Body of pancreas (tissue), 4 donors: Measurements from ENCODE around the gene TMEM204. TPM values are rescaled to one million over a fixed set of nuclear protein-coding genes. Genes with fewer than 3 reads are reported as not detected.

Source experiments
- ATAC-seq: fragments of 150-250 bp; one replicate; pipeline ENCODE4 v1.9.1; 2016
- DNase-seq, 4 donors: peaks; one replicate each; pipeline ENCODE4 v3.0.0-alpha.2; 2019
- H3K27ac ChIP-seq, 4 donors: fragments of 200-600 bp; sonication (generic); 1 replicate in 3 of 4; 2 replicates in 1 of 4; pipeline versions ENCODE4 v1.5.1 to v1.6.1; 2016 to 2019; ENCODE audit warnings: mild to moderate bottlenecking in 1 of 4, mixed read lengths in 1 of 4, moderate library complexity in 1 of 4
- H3K27me3 ChIP-seq, 2 donors: fragments of 200-600 bp; sonication (generic); one replicate each; pipeline ENCODE4 v1.6.0; 2016; ENCODE audit warnings: mild to moderate bottlenecking in 1 of 2
- H3K36me3 ChIP-seq, 2 donors: fragments of 200-600 bp; sonication (generic); replicated peaks in 1 of 2; 2 replicates each; pipeline ENCODE4 v1.5.1; 2016; ENCODE audit warnings: low read depth in 2 of 2; ENCODE audit not compliant: insufficient read depth in 1 of 2
- H3K4me1 ChIP-seq: fragments of 200-600 bp; sonication (generic); one replicate; pipeline ENCODE4 v1.6.0; 2016
- H3K4me3 ChIP-seq, 2 donors: fragments of 200-600 bp; sonication (generic); 1 replicate in 1 of 2; 2 replicates in 1 of 2; pipeline ENCODE4 v1.5.1; 2016 to 2019
- H3K9me3 ChIP-seq, 3 donors: fragments of 200-600 bp; sonication (generic); 1 replicate in 2 of 3; 2 replicates in 1 of 3; pipeline ENCODE4 v1.5.1; 2016
- POLR2A ChIP-seq, 3 donors: fragments of 450-650 bp; IDR thresholded peaks; one replicate each; pipeline ENCODE4 v1.6.1; 2016; ENCODE audit warnings: antibody characterized with exemption in 3 of 3, mild to moderate bottlenecking in 2 of 3
- WGBS, 2 donors: methylation state at CpG; one replicate each; pipeline ENCODE4 v1.1.5; 2017; 5-methylcytosine and 5-hydroxymethylcytosine counted together
- intact Hi-C: fragments of 100-400 bp; cut with DNase I; formaldehyde crosslinking; loops from one replicate; pipeline ENCODE4 v1.15.1; 2023
- total RNA-seq, 2 donors: library from RNA; depleted of rRNA; stranded (reverse); fragments of >200 nt; gene quantifications; one replicate each; pipeline ENCODE4 v1.1.0, GENCODE V29; 2016
- TF ChIP-seq, protein P1 (sequence below), 7 experiments: fragments of 450-650 bp in 4 of 7; fragments of 200-600 bp in 3 of 7; sonication (generic) in 3 of 7; IDR thresholded peaks; one replicate each; pipeline ENCODE4 v1.5.1; 2016 to 2019; ENCODE audit warnings: antibody characterized with exemption in 7 of 7

TMEM204 gene
- total RNA-seq, 2 donors from 2014 or later, result 23.6 to 25.1 TPM

DNA sequence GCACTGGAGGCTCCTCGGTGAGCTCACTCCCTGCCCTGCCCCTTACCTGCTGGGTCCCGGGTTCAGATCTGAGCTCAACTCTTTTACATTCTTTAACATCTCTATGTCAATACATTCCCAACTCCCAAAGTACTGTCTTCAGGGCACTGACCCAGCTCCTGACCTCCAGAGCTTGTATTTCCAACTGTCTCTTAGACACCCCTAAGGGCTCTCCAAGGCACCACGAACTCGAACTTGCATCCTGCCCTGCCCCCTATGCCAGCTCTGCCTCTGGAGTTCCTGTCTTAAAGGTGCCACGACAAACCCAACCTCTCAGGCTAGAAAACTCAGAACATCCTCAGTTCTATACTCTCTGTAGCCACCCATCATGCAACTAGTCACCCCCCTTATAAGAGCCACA lies 39.8 kb downstream of the TMEM204 start:
- Histone ChIP-seq H3K9me3 (no peaks in the 10 kb centered on the region), H3K27me3 (no peaks in the 10 kb centered on the region), H3K36me3 (no peaks in the 10 kb centered on the region), H3K27ac (no peak overlapping the region), H3K4me3 (no peak overlapping the region), H3K4me1 (no peaks in the 10 kb centered on the region)
- TF ChIP-seq, protein P1, sequence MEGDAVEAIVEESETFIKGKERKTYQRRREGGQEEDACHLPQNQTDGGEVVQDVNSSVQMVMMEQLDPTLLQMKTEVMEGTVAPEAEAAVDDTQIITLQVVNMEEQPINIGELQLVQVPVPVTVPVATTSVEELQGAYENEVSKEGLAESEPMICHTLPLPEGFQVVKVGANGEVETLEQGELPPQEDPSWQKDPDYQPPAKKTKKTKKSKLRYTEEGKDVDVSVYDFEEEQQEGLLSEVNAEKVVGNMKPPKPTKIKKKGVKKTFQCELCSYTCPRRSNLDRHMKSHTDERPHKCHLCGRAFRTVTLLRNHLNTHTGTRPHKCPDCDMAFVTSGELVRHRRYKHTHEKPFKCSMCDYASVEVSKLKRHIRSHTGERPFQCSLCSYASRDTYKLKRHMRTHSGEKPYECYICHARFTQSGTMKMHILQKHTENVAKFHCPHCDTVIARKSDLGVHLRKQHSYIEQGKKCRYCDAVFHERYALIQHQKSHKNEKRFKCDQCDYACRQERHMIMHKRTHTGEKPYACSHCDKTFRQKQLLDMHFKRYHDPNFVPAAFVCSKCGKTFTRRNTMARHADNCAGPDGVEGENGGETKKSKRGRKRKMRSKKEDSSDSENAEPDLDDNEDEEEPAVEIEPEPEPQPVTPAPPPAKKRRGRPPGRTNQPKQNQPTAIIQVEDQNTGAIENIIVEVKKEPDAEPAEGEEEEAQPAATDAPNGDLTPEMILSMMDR (IDR thresholded peaks at IDR 0.05), result no peak
- TF ChIP-seq POLR2A (IDR thresholded peaks at IDR 0.05), result no peak
- WGBS, 2 donors, result 75 to 92% methylated on average over 4 to 5 of the region's 5 CpGs
- DNase-seq, result no peak
- intact Hi-C loops, result no loop called here
- ATAC-seq, result no peak

DNA sequence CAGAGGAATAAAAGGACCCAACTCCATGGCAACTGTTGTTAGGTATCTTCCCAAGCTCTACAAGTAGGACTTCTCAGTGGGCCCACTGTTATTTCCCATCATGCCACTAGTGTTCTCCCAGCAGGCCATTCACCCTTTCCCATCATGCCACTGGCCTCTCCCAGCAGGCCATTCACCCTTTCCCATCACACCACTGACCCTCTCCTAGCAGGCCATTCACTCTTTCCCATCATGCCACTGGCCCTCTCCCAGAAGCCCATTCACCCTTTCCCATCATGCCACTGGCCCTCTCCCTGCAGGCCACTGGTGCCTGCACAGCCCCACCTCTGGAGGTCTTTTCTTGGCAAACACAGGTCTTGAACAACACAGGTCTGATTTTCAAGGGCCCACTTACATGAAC lies 42.1 kb downstream of the TMEM204 start:
- no peak overlapping the region for H3K27ac ChIP-seq
- H3K9me3 ChIP-seq, result no peaks in the 10 kb centered on the region
- ATAC-seq (no peak), DNase-seq (no peak)
- no peaks in the 10 kb centered on the region for H3K27me3 ChIP-seq
- intact Hi-C loops, result no loop called here
- H3K4me1 ChIP-seq, result no peaks in the 10 kb centered on the region
- H3K36me3 ChIP-seq, result no peaks in the 10 kb centered on the region
- H3K4me3 ChIP-seq, result no peak overlapping the region
- no peak for TF ChIP-seq POLR2A (IDR thresholded peaks at IDR 0.05)
- TF ChIP-seq, protein P1 (IDR thresholded peaks at IDR 0.05), result no peak

DNA sequence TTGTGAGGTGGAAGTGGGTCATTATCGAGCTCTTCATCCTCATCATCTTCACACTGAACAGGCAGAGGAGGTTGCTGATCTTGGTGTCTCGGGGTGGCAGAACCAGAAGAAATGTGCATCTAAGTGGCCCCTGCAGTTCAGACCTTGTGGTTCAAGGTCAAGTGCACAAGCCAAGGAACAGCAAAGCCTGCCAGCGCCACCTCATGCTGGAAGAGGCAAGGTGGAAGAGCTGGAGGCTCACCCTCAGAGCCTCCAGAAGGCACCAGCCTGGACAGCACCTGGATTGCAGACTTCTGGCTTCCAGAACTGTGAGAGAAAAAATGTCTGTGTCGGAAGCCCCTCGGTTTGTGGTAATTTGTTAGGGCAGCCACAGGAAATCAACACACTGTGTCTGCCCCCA lies 45.7 kb downstream of the TMEM204 start:
- Histone ChIP-seq H3K9me3 (no peaks in the 10 kb centered on the region), H3K27ac (no peak overlapping the region), H3K4me1 (no peaks in the 10 kb centered on the region), H3K4me3 (no peak overlapping the region), H3K36me3 (peaks cover 0 to 3% of the 10 kb centered on the region in 2 donors), H3K27me3 (no peaks in the 10 kb centered on the region)
- DNase-seq (no peak), ATAC-seq (no peak)
- intact Hi-C loops, result no loop called here
- TF ChIP-seq, protein P1 (IDR thresholded peaks at IDR 0.05), result no peak
- TF ChIP-seq POLR2A (IDR thresholded peaks at IDR 0.05), result no peak
- WGBS, 2 donors, result 88 to 90% methylated on average over 5 of the region's 5 CpGs

DNA sequence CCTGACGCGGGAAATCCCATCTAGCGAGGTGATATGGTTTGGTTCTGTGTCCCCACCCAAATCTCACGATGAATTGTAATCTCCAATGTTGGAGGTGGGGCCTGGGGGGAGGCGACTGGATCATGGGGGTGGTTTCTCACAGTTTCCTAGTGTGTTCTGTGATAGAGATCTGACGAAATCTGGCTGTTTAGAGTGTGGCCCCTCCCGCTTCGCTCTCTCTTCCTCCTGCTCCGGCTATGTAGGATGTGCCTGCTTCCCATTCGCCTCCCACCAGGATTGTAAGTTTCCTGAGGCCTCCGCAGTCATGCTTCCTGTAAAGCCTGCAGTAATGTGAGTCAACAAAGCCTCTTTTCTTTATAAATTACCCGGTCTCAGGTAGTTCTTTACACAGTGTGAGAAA lies 46.8 kb downstream of the TMEM204 start:
- intact Hi-C loops, result no loop called here
- WGBS, 2 donors, result 88 to 91% methylated on average over 11 to 12 of the region's 12 CpGs

DNA sequence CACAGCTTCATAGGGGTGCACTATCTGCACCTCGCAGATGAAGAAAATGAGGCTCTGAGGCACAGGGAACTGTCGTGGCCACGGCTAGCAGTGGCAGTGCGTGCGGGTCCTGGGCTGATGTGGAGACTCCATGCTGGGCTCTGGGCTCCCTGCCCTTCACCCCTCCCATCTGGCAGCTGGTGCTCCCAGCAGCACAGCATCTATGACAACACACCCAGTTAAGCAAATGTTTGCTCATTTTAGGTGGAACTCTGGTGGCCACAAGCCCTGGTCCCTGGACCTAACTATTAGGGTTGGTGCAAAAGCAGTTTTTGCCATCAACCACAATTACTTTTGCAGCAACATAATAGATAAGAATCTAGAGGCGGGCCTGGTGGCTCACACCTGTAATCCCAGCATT lies 47.5 kb downstream of the TMEM204 start:
- H3K27ac ChIP-seq, result no peak overlapping the region
- intact Hi-C loops, result no loop called here
- no peak for DNase-seq
- H3K27me3 ChIP-seq, result no peaks in the 10 kb centered on the region
- ATAC-seq, result no peak
- H3K36me3 ChIP-seq, result peaks cover 0 to 7% of the 10 kb centered on the region in 2 donors
- no peaks in the 10 kb centered on the region for H3K4me1 ChIP-seq
- WGBS, 2 donors, result 96 to 100% methylated on average over 3 to 6 of the region's 6 CpGs
- no peak for TF ChIP-seq POLR2A (IDR thresholded peaks at IDR 0.05)
- TF ChIP-seq, protein P1 (IDR thresholded peaks at IDR 0.05), result no peak
- H3K9me3 ChIP-seq, result no peaks in the 10 kb centered on the region
- no peak overlapping the region for H3K4me3 ChIP-seq

More for the DNA sequence above, 46.8 kb downstream of the TMEM204 start:
- peaks cover 0 to 6% of the 10 kb centered on the region in 2 donors for H3K36me3 ChIP-seq
- DNase-seq (no peak), ATAC-seq (no peak)
- no peak overlapping the region for H3K27ac ChIP-seq
- H3K4me3 ChIP-seq, result no peak overlapping the region
- H3K9me3 ChIP-seq, result no peaks in the 10 kb centered on the region
- H3K27me3 ChIP-seq, result no peaks in the 10 kb centered on the region
- H3K4me1 ChIP-seq, result no peaks in the 10 kb centered on the region
- TF ChIP-seq POLR2A (IDR thresholded peaks at IDR 0.05), result no peak
- TF ChIP-seq, protein P1 (IDR thresholded peaks at IDR 0.05), result no peak
